Measurements from ENCODE around the gene JAM3.

Gene JAM3

DNA sequence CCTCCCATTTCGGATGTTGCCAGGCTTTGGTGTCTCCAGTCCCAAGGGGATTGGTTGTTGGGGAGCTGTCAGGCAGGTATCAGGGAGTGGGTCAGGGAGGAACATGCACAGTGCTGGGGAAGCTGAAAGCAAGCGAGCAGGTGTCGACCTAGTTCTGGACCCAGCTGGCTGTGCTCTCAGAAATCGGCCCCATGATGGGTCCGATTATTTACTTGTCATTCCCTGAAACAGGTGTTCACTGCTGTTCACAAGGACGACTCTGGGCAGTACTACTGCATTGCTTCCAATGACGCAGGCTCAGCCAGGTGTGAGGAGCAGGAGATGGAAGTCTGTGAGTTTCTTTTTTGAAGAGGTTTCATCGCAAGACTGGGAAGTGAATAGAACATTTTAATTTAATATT is 76.8 kb downstream of the JAM3 start:
- no peak for DNase-seq (ENCODE audit: low read depth)

GRCh38 chr11:134146598-134146997 is 77.7 kb downstream of the JAM3 start:
- DNase-seq (ENCODE audit: low read depth), result no peak

GRCh38 chr11:134149371-134149770 is 80.5 kb downstream of the JAM3 start:
- DNase-seq (ENCODE audit: low read depth), result no peak

GRCh38 chr11:134150195-134150903 is 81.5 kb downstream of the JAM3 start:
- DNase-seq (ENCODE audit: low read depth), result no peak

GRCh38 chr11:134151083-134151747 is 82.3 kb downstream of the JAM3 start:
- DNase-seq (ENCODE audit: low read depth), result no peak

- no peak for DNase-seq (ENCODE audit: low read depth)
Observed at GRCh38 chr11:134152696-134153095, 83.8 kb downstream of the JAM3 start.

- DNase-seq (ENCODE audit: low read depth), result no peak
Observed at GRCh38 chr11:134153147-134153905, 84.5 kb downstream of the JAM3 start.

DNA sequence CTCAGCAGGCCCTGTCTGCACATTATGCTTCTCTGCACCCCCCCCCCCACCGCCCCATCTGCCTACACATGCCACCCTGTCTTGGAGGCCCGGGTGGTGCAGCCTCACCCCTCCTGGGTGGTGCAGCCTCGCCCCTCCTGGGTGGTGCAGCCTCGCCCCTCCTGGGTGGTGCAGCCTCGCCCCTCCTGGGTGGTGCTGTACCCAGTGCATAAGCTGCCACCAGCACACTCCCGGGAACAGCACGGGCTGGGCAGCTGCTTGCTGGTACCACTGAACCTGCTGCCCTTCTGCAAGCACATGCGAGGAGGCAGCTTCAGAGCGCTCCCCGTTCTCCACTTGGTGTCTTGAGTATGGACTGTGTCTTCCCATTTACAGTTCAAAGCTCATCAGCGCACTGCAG is 85.6 kb downstream of the JAM3 start:
- no peak for DNase-seq (ENCODE audit: low read depth)

GRCh38 chr11:134155456-134155855 is 86.6 kb downstream of the JAM3 start:
- DNase-seq (ENCODE audit: low read depth), result no peak

GRCh38 chr11:134155946-134156865 is 87.3 kb downstream of the JAM3 start:
- no peak for DNase-seq (ENCODE audit: low read depth)

GRCh38 chr11:134157451-134157850 is 88.6 kb downstream of the JAM3 start:
- DNase-seq (ENCODE audit: low read depth), result no peak

GRCh38 chr11:134158023-134158422 is 89.2 kb downstream of the JAM3 start:
- DNase-seq (ENCODE audit: low read depth), result no peak

GRCh38 chr11:134159652-134160051 is 90.8 kb downstream of the JAM3 start:
- no peak for DNase-seq (ENCODE audit: low read depth)

DNA sequence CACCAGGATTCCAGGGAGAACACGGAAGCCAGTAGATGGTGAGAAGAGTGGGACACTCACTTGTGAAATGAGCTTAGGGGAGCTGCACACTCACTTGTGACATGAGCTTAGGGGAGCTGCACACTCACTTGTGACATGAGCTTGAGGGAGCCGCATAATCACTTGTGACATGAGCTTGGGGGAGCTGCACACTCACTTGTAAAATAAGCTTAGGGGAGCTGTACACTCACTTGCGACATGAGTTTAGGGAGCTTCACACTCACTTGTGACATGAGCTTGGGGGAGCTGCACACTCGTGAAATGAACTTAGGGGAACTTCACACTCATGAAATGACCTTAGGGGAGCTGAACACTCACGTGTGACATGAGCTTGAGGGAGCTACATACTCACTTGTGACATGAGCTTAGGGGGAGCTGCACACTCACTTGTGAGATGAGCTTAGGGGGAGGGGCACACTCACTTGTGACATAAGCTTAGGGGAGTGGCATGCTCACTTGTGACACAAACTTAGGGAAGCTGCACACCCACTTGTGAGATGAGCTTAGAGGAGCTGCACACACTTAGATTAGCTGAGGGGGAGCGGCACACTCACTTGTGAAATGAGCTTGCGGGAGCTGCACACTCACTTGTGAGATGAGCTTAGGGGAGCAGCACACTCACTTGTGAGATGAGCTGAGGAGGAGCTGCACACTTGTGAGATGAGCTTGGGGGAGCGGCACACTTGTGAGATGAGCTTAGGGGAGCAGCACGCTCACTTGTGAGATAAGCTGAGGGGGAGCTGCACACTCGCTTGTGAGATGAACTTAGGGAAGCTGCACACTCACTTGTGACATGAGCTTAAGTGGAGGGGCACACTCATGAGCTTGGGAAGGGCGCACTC is 95.9 kb downstream of the JAM3 start:
- no peak for DNase-seq (ENCODE audit: low read depth)

GRCh38 chr11:134170177-134170918 is 101.5 kb downstream of the JAM3 start:
- no peak for DNase-seq (ENCODE audit: low read depth)

- no peak for DNase-seq (ENCODE audit: low read depth)
Observed at GRCh38 chr11:134170919-134171281, 102.0 kb downstream of the JAM3 start.

DNA sequence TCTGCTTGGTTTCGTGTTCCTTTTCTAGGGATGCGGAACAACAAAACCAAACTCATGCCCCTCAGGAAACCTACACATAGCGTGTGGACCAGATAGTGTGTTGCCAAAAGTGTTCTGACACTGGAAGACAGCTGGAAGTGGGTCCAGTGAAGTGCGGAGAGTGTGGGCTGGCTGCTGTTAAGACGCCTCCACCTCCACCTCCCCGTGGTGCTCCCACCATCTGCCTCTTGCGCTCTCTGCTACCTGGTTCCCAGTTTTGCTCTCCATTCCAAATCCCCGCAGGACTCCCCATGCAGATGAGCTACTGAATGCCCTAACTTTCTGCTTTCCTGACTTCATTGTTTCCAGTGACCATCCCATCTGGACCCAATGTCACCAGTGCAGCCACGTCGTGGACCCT is 103.1 kb downstream of the JAM3 start:
- DNase-seq (ENCODE audit: low read depth), result no peak

DNA sequence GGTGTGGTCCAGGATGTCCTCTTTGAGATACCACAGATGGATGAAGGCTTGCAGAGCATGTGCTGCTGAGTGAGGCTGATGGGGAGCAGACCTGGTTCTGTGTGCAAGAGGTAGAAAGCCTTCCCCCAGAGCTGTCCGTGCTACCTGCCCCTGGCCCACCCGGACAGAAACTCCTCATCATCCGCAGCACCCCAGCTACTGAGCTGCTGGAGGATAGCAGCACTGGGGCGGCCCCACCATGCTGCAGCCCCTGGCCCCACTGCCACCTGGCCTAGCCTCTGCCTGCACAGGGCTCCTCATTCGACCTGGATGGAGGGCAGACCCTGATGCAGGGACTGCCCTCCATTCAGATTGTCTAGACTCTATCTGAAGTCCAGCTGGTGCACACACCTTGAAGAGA is 104.4 kb downstream of the JAM3 start:
- no peak for DNase-seq (ENCODE audit: low read depth)

DNA sequence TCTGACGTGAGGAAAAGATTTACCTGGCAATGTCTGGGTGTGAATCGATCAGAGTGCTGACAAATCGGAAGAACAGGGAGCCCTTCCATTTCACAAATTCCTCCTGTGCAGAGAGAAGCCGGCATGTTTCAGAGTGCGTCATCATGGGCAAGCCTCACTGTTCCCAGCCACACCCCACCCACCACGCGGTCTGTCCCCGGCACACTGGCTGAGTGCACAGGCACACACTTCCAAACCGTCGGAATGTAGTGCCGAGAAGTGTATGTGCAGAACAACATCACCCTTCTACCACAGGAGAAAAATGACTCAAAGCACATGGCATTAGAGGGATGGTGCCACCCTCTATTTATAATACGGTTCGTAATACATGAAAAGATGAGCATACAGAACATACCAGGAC is 107.4 kb downstream of the JAM3 start:
- DNase-seq (ENCODE audit: low read depth), result no peak

DNA sequence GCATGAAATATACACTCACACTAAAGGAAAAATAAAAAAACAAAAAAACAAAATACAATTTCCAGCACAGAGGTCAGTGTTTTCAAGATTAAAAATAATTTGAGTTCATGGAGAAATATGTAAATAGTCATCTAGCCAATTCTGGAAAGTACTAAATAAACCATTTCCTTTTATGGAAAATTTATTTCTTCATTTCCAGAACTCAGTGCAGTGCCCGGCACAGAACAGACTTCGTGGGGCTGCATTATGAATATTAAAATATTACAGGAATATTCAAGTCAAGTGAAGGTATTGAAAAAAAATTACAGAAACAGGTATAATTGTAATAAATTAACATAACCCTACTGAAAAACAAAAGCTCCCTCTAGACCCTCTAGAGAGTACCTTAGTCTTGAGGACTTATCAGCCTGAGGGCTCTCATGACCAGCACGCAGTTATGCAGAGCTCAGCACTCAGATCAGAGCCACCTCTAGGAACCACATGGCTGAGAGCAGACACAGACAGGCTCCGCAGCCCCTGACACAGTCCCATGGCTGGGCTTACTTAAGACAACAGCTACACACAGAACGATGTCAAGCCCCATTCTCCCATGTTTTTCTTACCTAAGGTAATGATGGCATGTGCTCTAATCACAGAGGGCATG is 109.3 kb downstream of the JAM3 start:
- no peak for DNase-seq (ENCODE audit: low read depth)

Data from ELR (cell line).